Measurements from ENCODE around the gene CNTNAP4.

CNTNAP4 gene

GRCh38 chr16:76309639-76310335 lies 32.6 kb downstream of the CNTNAP4 start:
- DNase-seq: no peak

- DNase-seq: no peak
Observed at GRCh38 chr16:76311260-76311659, 34.1 kb downstream of the CNTNAP4 start.

GRCh38 chr16:76318565-76318964 lies 41.4 kb downstream of the CNTNAP4 start:
- no peak for DNase-seq

- no peak for DNase-seq
Observed at GRCh38 chr16:76329106-76329505, 51.9 kb downstream of the CNTNAP4 start.

- DNase-seq: no peak
Observed at GRCh38 chr16:76335180-76335974, 58.2 kb downstream of the CNTNAP4 start.

GRCh38 chr16:76336112-76336511 lies 58.9 kb downstream of the CNTNAP4 start:
- DNase-seq: no peak

GRCh38 chr16:76338472-76338871 lies 61.3 kb downstream of the CNTNAP4 start:
- DNase-seq: no peak

- DNase-seq: no peak
Observed at GRCh38 chr16:76343769-76344168, 66.6 kb downstream of the CNTNAP4 start.

- DNase-seq: no peak
Observed at GRCh38 chr16:76345163-76345661, 68.0 kb downstream of the CNTNAP4 start.

GRCh38 chr16:76346210-76346609 lies 69.0 kb downstream of the CNTNAP4 start:
- no peak for DNase-seq

- no peak for DNase-seq
Observed at GRCh38 chr16:76351441-76351840, 74.2 kb downstream of the CNTNAP4 start.

GRCh38 chr16:76360404-76360803 lies 83.2 kb downstream of the CNTNAP4 start:
- no peak for DNase-seq

- no peak for DNase-seq
Observed at GRCh38 chr16:76370344-76370743, 93.1 kb downstream of the CNTNAP4 start.

GRCh38 chr16:76371441-76371840 lies 94.2 kb downstream of the CNTNAP4 start:
- no peak for DNase-seq

GRCh38 chr16:76373998-76374397 lies 96.8 kb downstream of the CNTNAP4 start:
- no peak for DNase-seq

- no peak for DNase-seq
Observed at GRCh38 chr16:76376988-76377387, 99.8 kb downstream of the CNTNAP4 start.

- DNase-seq: no peak
Observed at GRCh38 chr16:76378020-76378419, 100.8 kb downstream of the CNTNAP4 start.

- no peak for DNase-seq
Observed at GRCh38 chr16:76381096-76381495, 103.9 kb downstream of the CNTNAP4 start.

- DNase-seq: no peak
Observed at GRCh38 chr16:76385601-76386230, 108.5 kb downstream of the CNTNAP4 start.

- DNase-seq: no peak
Observed at GRCh38 chr16:76386784-76387183, 109.6 kb downstream of the CNTNAP4 start.

GRCh38 chr16:76387994-76388393 lies 110.8 kb downstream of the CNTNAP4 start:
- no peak for DNase-seq

GRCh38 chr16:76389126-76389525 lies 111.9 kb downstream of the CNTNAP4 start:
- DNase-seq: no peak

- no peak for DNase-seq
Observed at GRCh38 chr16:76390476-76390875, 113.3 kb downstream of the CNTNAP4 start.

- DNase-seq: no peak
Observed at GRCh38 chr16:76396977-76397376, 119.8 kb downstream of the CNTNAP4 start.
